ENCODE results near the gene TUBB4B.

TUBB4B gene

GRCh38 chr9:137226338-137227053 lies 14.6 kb upstream of the TUBB4B start:
- DNase-seq = no peak

GRCh38 chr9:137227054-137227852 lies 13.8 kb upstream of the TUBB4B start, which contains the start of gene RNF224:
Gene RNF224, plus strand, starts transcription at chr9:137227502. Its CDS starts 834 bp downstream, at chr9:137228336.
- peak; percentile 56 for DNase-seq

- DNase-seq = no peak
These were observed 13.1 kb upstream of the TUBB4B start for GRCh38 chr9:137227853-137228505.

GRCh38 chr9:137228506-137228967 lies 12.6 kb upstream of the TUBB4B start:
- DNase-seq = no peak

- DNase-seq = no peak
These were observed 11.9 kb upstream of the TUBB4B start for GRCh38 chr9:137228968-137229896.

- no peak for DNase-seq
These were observed 11.0 kb upstream of the TUBB4B start for GRCh38 chr9:137229903-137230704.

- DNase-seq = no peak
These were observed 10.2 kb upstream of the TUBB4B start, which contains the start of gene SLC34A3 for GRCh38 chr9:137230705-137231371. Gene SLC34A3, plus strand, starts transcription at chr9:137230901. Its CDS starts 802 bp downstream, at chr9:137231703.

- no peak for DNase-seq
These were observed 9.6 kb upstream of the TUBB4B start for GRCh38 chr9:137231372-137232039.

- DNase-seq = no peak
These were observed 9.0 kb upstream of the TUBB4B start for GRCh38 chr9:137232101-137232500.

GRCh38 chr9:137232510-137232909 lies 8.6 kb upstream of the TUBB4B start:
- DNase-seq = no peak

- no peak for DNase-seq
These were observed 7.7 kb upstream of the TUBB4B start for GRCh38 chr9:137233143-137233980.

- DNase-seq = no peak
These were observed 6.9 kb upstream of the TUBB4B start for GRCh38 chr9:137234055-137234697.

GRCh38 chr9:137234758-137235423 lies 6.2 kb upstream of the TUBB4B start:
- DNase-seq = no peak

GRCh38 chr9:137235424-137236237 lies 5.5 kb upstream of the TUBB4B start:
- no peak for DNase-seq

GRCh38 chr9:137236238-137236935 lies 4.7 kb upstream of the TUBB4B start:
- DNase-seq = peak; percentile 80

- DNase-seq = peak; percentile 5
These were observed 4.1 kb upstream of the TUBB4B start for GRCh38 chr9:137236936-137237421.

Data from DMS79 treated with DMSO at 0.1 percent for 48 hours (cell line).